HG03520 (cell line): Measurements from ENCODE around the gene LMOD3.

Experiments used
- ATAC-seq: cut with Tn5 transposase; IDR thresholded peaks from one replicate; pipeline ENCODE4 v1.9.1; 2021; ENCODE audit warnings: mild to moderate bottlenecking, moderate library complexity; ENCODE audit not compliant: unreplicated experiment

The LMOD3 gene

DNA sequence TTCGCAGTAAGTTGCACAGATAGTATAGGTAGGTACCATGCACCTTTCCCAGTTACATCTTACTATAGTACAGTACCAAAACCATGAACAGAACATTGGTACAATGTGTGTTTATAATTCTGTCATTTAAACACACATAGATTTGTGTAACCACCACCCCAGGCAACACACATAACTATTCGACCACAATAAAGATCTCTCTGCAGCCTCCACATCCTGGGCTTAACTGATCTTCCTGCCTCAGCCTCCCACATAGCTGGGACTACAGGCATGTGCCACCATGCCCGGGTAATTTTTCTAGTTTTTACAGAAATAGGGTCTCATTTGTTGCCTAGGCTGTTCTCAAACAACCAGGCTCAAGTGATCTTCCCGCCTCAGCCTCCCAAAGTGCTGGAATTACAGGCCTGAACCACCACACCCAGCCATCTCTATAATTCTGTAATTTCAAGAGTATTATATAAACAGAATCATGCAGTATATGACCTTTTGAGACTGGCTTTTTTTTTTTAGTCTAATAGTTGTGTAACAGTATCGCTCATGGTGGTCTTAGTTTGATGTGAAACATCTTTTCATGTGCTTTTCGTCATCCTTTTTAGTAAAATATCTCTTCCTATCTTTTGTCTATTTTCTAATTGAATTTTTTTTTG, 57.0 kb downstream of the LMOD3 start:
- no peak for ATAC-seq

DNA sequence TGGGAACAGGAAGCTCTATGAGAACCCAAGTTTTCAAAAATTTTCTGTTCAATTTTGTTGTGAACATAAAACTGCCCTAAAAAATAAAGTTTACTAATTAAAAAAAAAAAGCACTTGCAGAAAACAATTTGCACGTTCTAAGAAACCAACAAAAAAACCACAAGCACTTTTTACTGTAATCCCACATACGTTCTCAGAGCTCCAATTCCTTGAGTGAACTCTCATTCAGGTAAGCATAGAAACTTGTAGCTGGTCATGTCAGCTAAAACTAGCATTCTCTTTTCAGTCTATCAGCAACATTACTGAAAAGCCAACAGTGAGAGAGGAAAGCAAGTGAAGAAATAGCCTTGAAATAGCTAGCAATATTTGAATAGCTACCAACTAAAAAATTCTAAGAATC, 58.8 kb downstream of the LMOD3 start:
- no peak for ATAC-seq

DNA sequence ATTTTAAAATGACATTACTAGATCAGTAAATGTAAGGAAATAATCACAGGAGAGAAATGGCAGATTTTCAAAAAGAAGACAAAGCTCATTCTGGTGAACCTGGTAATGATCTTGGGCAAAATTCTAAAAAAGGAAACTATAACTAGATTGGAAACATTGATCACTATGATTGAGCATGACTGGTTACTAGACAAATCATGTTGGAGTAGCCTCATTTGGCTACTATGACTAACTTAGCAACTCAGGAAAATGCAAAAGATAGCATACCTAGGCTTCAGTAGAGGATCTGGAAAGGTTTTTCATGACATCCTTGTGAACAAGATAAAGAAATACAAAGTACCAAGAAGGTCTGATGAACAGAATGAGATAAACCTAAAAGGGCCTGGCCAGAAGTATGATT, 62.7 kb downstream of the LMOD3 start:
- no peak for ATAC-seq

DNA sequence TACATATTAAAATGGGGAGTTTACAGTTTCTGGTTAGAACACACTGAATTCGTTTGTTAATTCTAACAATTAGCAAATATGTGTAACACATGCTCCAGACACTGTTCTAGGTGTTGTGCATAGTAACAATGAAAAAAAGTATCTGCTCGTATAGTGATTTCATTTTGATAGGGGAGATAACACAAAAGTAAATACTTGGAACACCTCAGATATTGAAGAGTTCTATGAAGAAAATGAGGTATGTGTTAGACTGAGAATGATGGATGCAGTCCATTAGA, 63.5 kb downstream of the LMOD3 start:
- no peak for ATAC-seq

DNA sequence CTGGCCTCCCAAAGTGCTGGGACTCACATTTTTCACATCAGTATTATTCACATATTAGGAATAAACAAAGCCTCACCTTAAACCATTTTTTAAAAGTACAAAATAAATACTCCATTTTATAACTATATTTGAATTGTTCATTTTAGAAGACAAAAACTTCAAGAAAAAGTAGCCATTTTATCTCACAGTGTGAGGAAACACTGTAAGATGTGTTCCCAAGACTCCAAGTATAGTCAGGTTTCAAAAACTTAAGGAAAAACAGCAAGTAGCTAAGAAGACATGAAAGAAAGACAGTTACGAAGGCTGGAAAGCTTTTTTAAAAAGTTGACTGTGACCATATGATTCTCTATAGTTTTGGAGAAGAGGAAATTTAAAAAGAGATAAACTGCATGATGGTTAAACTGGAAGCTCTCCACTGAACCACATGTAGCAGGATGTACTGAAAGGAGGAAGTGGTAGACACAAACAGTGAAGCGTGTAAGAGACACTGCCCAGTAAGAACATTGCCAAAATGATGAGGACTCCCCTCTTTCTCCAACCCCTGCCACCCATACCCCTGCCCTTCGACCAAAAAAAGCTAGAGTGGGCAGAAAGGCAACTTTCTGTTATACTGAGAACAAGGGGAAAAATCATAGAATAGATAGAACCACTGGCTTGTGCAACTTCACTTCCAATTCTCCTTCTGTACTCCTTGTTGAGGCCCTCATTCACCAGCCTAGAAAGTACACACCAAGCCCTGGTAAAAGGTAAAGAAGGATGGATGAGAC, 64.0 kb downstream of the LMOD3 start:
- ATAC-seq: peak; percentile 92
